K562 (cell line): ENCODE data around the gene SULT1B1. TPM values are rescaled to one million over a fixed set of nuclear protein-coding genes. Genes with fewer than 3 reads are reported as not detected.

Experiments used
- ATAC-seq: fragments of 200-7000 bp; cut with Tn5 transposase; 3 replicates; pipeline ENCODE4 v1.9.1; 2020; ENCODE audit warnings: moderate library complexity
- BruUV-seq: library from RNA; stranded (reverse); fragments of 400-500 nt; replicated peaks from 2 replicates; lab custom pipeline; 2021; lab: Mats Ljungman, UMichigan
- CTCF ChIA-PET: fragments of 300-600 bp; formaldehyde crosslinking; extraction: SDS; loops from one replicate; lab custom pipeline; 2021; ENCODE audit warnings: low intra/inter-chr PET ratio; lab: Yijun Ruan, JAX
- POLR2A ChIA-PET: fragments of 300-600, 350-650 bp; sonication (Branson Sonifier 250); formaldehyde crosslinking; extraction: SDS; loops from one replicate; lab custom pipeline; 2021; ENCODE audit warnings: antibody characterized with exemption, inconsistent platforms; lab: Yijun Ruan, JAX
- DNase-seq, 4 experiments: peaks; one replicate each; pipeline versions ENCODE4 v3.0.0 to v3.0.0-alpha.2; 2011 to 2018; ENCODE audit warnings: low spot score in 3 of 4, mixed read lengths in 3 of 4; ENCODE audit errors: extremely low read depth in 1 of 4
- FAIRE-seq: peaks from 2 replicates; lab custom pipeline; 2011; peaks lifted over from hg19 to GRCh38; lab: Jason Lieb, UNC
- H2AFZ ChIP-seq: 2 replicates; pipeline ENCODE4 v1.6.0; 2011; ENCODE audit warnings: low read depth, low read length, control low read depth, inconsistent platforms
- H3K27ac ChIP-seq: fragments of 200-600 bp; 3 replicates; pipeline ENCODE4 v1.8.0; 2011; ENCODE audit warnings: low read depth, mild to moderate bottlenecking, control low read depth, inconsistent platforms, low read length, moderate library complexity, mixed read lengths; ENCODE audit errors: extremely low read depth
- H3K27me3 ChIP-seq, 2 experiments: fragments of 300-600 bp in 1 of 2; 2 replicates in 1 of 2; 3 replicates in 1 of 2; pipeline versions ENCODE4 v1.6.0 to v1.8.0; 2011; ENCODE audit warnings: inconsistent platforms in 2 of 2, low read length in 2 of 2, mild to moderate bottlenecking in 1 of 2, mixed read lengths in 1 of 2, moderate library complexity in 1 of 2; ENCODE audit not compliant: control insufficient read depth in 2 of 2, insufficient read depth in 2 of 2
- H3K36me3 ChIP-seq: fragments of 300-600 bp; 3 replicates; pipeline ENCODE4 v1.8.0; 2011; ENCODE audit warnings: mild to moderate bottlenecking, low read length, inconsistent platforms; ENCODE audit not compliant: control insufficient read depth, insufficient read depth
- H3K4me1 ChIP-seq, 2 experiments: fragments of 200-600 bp in 1 of 2; replicated peaks in 1 of 2; 2 replicates in 1 of 2; 3 replicates in 1 of 2; pipeline versions ENCODE4 v1.5.1 to v1.8.0; 2011; ENCODE audit warnings: inconsistent platforms in 2 of 2, low read length in 2 of 2, mild to moderate bottlenecking in 1 of 2, mixed read lengths in 1 of 2, moderate library complexity in 1 of 2; ENCODE audit not compliant: control insufficient read depth in 2 of 2, insufficient read depth in 2 of 2
- H3K4me2 ChIP-seq: 2 replicates; pipeline ENCODE4 v1.6.1; 2011; ENCODE audit warnings: low read length, control low read depth, inconsistent platforms, mixed read lengths; ENCODE audit not compliant: insufficient read depth
- H3K4me3 ChIP-seq: fragments of 200-600 bp; sonication (generic), shearing (Covaris generic); 2 replicates; pipeline ENCODE4 v1.5.1; 2016; ENCODE audit warnings: control low read depth, inconsistent platforms
- H3K79me2 ChIP-seq: fragments of 200-600 bp; 3 replicates; pipeline ENCODE4 v1.8.0; 2011; ENCODE audit warnings: low read length, inconsistent platforms; ENCODE audit not compliant: control insufficient read depth, insufficient read depth
- H3K9ac ChIP-seq, 2 experiments: 2 replicates each; pipeline versions ENCODE4 v1.6.0 to v1.6.1; 2011; ENCODE audit warnings: low read depth in 2 of 2, low read length in 2 of 2, control low read depth in 1 of 2, inconsistent platforms in 1 of 2, mild to moderate bottlenecking in 1 of 2, mixed read lengths in 1 of 2; ENCODE audit not compliant: insufficient read depth in 1 of 2
- H3K9me1 ChIP-seq: one replicate; pipeline ENCODE4 v1.6.0; 2011; ENCODE audit warnings: inconsistent platforms, mild to moderate bottlenecking, low read length, moderate library complexity; ENCODE audit not compliant: control insufficient read depth, insufficient read depth
- H3K9me3 ChIP-seq: replicated peaks from 2 replicates; pipeline ENCODE4 v1.5.1; 2011; ENCODE audit warnings: low read depth, low read length, inconsistent platforms; ENCODE audit not compliant: control insufficient read depth, insufficient read depth
- H4K20me1 ChIP-seq: replicated peaks from 2 replicates; pipeline ENCODE4 v1.6.1; 2011; ENCODE audit warnings: low read length, inconsistent platforms, mixed read lengths; ENCODE audit not compliant: control insufficient read depth, insufficient read depth
- CBX3 ChIP-seq, 2 experiments: IDR thresholded peaks; 1 replicate in 1 of 2; 2 replicates in 1 of 2; pipeline ENCODE4 v1.6.1; 2012; ENCODE audit warnings: inconsistent platforms in 2 of 2, low read length in 2 of 2, borderline replicate concordance in 1 of 2, control low read depth in 1 of 2
- GATA2 ChIP-seq: sonication (generic); formaldehyde crosslinking; IDR thresholded peaks from 2 replicates; pipeline ENCODE4 v1.4.0; 2020; ENCODE audit warnings: mild to moderate bottlenecking, missing genetic modification reagents
- KAT7 ChIP-seq: sonication (generic); formaldehyde crosslinking; IDR thresholded peaks from 2 replicates; pipeline ENCODE4 v1.8.0; 2022; ENCODE audit warnings: missing genetic modification reagents, mild to moderate bottlenecking, borderline replicate concordance
- MTA3 ChIP-seq: fragments of 450-650 bp; formaldehyde crosslinking; IDR thresholded peaks from 2 replicates; pipeline ENCODE4 v1.6.1; 2017; ENCODE audit warnings: mild to moderate bottlenecking, borderline replicate concordance
- POLR2A ChIP-seq: fragments of 450-650 bp; conservative IDR thresholded peaks from 2 replicates; pipeline ENCODE4 v1.6.1; 2016
- SMARCA4 ChIP-seq: fragments of 450-650 bp; IDR thresholded peaks from 2 replicates; pipeline ENCODE4 v1.6.1; 2016
- TBL1XR1 ChIP-seq, 2 experiments: IDR thresholded peaks; 2 replicates each; pipeline ENCODE4 v1.6.1; 2012; ENCODE audit warnings: improper control_type of control experiment in 2 of 2, low read length in 2 of 2, mild to moderate bottlenecking in 1 of 2
- ZKSCAN1 ChIP-seq: fragments of 150-350 bp; IDR thresholded peaks from 2 replicates; pipeline ENCODE4 v1.6.1; 2016; ENCODE audit warnings: low read depth, low read length
- ZNF23 ChIP-seq: fragments of 250-450 bp; sonication (Bioruptor Pico); IDR thresholded peaks from 2 replicates; pipeline ENCODE4 v1.4.0; 2020; ENCODE audit warnings: mild to moderate bottlenecking
- ZNF354B ChIP-seq: fragments of 250-450 bp; sonication (Bioruptor Pico); IDR thresholded peaks from 2 replicates; pipeline ENCODE4 v1.4.0; 2020
- WGBS: fragments of 100-300 bp; shearing (Covaris generic); methylation state at CpG from one replicate; pipeline ENCODE4 v1.1.6; 2016; ENCODE audit warnings: low coverage, mixed read lengths; ENCODE audit not compliant: insufficient coverage; ENCODE audit errors: missing lambda C conversion rate; 5-methylcytosine and 5-hydroxymethylcytosine counted together
- in situ Hi-C: fragments of 300-500 bp; cut with MboI; formaldehyde crosslinking; loops from 4 replicates; pipeline ENCODE4 v1.15.0; 2018; ENCODE audit warnings: inconsistent platforms, mixed read lengths
- intact Hi-C: fragments of 100-400 bp; cut with micrococcal nuclease; formaldehyde crosslinking; loops from 2 replicates; pipeline ENCODE4 v1.14.2; 2022
- polyA plus RNA-seq, 8 experiments: library from polyadenylated mRNA; depleted of rRNA in 4 of 8; stranded (reverse) in 5 of 8; unstranded in 3 of 8; fragments of >200 nt; fragmentation: Nextera tagmentation in 2 of 8; fragmentation: Illumina TruSeq in 1 of 8; extraction: Ambion mirVana in 2 of 8; extraction: Trizol in 1 of 8; gene quantifications; 2 replicates each; pipeline versions ENCODE4 v1.2.1 to v1.2.3, GENCODE V29; 2011 to 2014; ENCODE audit warnings: inconsistent platforms in 1 of 8, missing spikeins in 1 of 8
- total RNA-seq, 7 experiments: library from RNA; depleted of rRNA in 6 of 7; stranded (reverse); fragments of >200 nt in 6 of 7; fragmentation: Illumina TruSeq in 2 of 7; extraction: Trizol in 2 of 7; gene quantifications; 2 replicates each; pipeline versions ENCODE4 v1.2.1 to v1.2.3, GENCODE V29; 2011 to 2021; ENCODE audit warnings: low replicate concordance in 1 of 7
- TF ChIP-seq, protein P1 (sequence below): sonication (generic); formaldehyde crosslinking; IDR thresholded peaks from 2 replicates; pipeline ENCODE4 v1.9.0; 2022; ENCODE audit warnings: mild to moderate bottlenecking, missing genetic modification reagents
- TF ChIP-seq, protein P2 (sequence below): fragments of 250-450 bp; sonication (Bioruptor Pico); IDR thresholded peaks from 2 replicates; pipeline ENCODE4 v1.5.0; 2021
- TF ChIP-seq, protein P3 (sequence below), 2 experiments: fragments of 150-350 bp in 1 of 2; IDR thresholded peaks; 2 replicates each; pipeline ENCODE4 v1.6.1; 2012 to 2016; ENCODE audit warnings: low read depth in 2 of 2, low read length in 2 of 2, mild to moderate bottlenecking in 1 of 2, moderate library complexity in 1 of 2
- TF ChIP-seq, protein P4 (sequence below): fragments of 450-650 bp; IDR thresholded peaks from 2 replicates; pipeline ENCODE4 v1.6.1; 2014; ENCODE audit warnings: low read depth, mild to moderate bottlenecking, moderate library complexity, borderline replicate concordance
- TF ChIP-seq, protein P5 (sequence below): fragments of 450-650 bp; formaldehyde crosslinking; IDR thresholded peaks from 2 replicates; pipeline ENCODE4 v1.4.0; 2022; ENCODE audit warnings: mild to moderate bottlenecking, moderate library complexity

SULT1B1 gene
- total and polyA plus RNA-seq, 9 of the 15 experiments (the other 6 are each of a cell fraction or from before 2014, with no cell fraction given): under 0.01 TPM; not detected in 8

DNA sequence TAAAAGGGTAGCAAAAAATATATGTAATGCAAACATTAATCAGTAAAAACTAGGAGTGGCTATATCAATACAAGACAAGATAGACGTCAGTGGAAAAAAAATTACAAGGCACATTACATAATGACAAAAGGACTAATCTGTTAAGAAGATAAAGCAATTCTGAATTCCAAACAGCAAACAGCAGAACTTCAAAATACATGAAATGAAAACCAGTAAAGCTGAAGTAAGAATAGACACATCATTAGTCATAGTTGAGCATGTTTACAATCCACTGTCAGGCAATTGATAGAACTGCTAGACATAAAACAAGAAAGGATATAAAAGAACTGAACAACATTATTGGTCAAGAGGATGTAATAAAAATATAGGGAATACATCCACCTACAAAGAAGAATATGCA is 12.2 kb downstream of the SULT1B1 start (continued):
- TF ChIP-seq, protein P1, sequence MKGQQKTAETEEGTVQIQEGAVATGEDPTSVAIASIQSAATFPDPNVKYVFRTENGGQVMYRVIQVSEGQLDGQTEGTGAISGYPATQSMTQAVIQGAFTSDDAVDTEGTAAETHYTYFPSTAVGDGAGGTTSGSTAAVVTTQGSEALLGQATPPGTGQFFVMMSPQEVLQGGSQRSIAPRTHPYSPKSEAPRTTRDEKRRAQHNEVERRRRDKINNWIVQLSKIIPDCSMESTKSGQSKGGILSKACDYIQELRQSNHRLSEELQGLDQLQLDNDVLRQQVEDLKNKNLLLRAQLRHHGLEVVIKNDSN: no peak
- TF ChIP-seq TBL1XR1 (IDR thresholded peaks at IDR 0.05; ENCODE audit: low read length in 2 of 2) (no peak), ZKSCAN1 (no peak), CBX3 (IDR thresholded peaks at IDR 0.05; ENCODE audit: borderline replicate concordance in 1 of 2, low read length in 2 of 2) (no peak), ZNF354B (CRISPR knock-in tag) (no peak), GATA2 (no peak)
- TF ChIP-seq, protein P2, sequence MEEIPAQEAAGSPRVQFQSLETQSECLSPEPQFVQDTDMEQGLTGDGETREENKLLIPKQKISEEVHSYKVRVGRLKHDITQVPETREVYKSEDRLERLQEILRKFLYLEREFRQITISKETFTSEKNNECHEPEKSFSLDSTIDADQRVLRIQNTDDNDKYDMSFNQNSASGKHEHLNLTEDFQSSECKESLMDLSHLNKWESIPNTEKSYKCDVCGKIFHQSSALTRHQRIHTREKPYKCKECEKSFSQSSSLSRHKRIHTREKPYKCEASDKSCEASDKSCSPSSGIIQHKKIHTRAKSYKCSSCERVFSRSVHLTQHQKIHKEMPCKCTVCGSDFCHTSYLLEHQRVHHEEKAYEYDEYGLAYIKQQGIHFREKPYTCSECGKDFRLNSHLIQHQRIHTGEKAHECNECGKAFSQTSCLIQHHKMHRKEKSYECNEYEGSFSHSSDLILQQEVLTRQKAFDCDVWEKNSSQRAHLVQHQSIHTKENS (CRISPR knock-in tag): no peak
- TF ChIP-seq, all 486 proteins: peak for 0

DNA sequence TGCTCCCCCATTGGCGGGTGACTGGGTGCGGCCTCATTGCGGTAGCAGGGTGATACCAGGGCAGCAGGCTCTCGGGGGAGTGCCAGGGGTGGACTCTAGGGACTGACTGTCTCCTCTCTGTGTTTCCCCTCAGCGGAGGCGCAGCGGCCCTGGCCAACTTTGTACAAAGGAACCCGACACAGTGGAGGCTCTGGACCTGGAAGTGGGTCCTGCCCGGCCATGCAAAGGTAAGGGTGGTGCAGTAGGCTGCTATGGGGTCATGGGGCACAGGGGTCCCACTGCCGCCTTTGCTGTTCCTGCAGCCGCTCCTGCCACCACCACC is 16.3 kb downstream of the SULT1B1 start:
- no peaks in the 10 kb centered on the region for H3K27me3 ChIP-seq
- H3K9ac ChIP-seq: no peak overlapping the region
- intact Hi-C loops: no loop called here
- CTCF ChIA-PET: no interaction called here
- WGBS: 1% methylated on average over 11 of the region's 11 CpGs
- H4K20me1 ChIP-seq: no peaks in the 10 kb centered on the region
- no peak overlapping the region for H3K4me2 ChIP-seq
- H3K79me2 ChIP-seq: no peaks in the 10 kb centered on the region
- no TSS peak for BruUV-seq
- ATAC-seq (no peak), DNase-seq (no peak), FAIRE-seq (no peak)
- H3K36me3 ChIP-seq: no peaks in the 10 kb centered on the region
- H3K9me1 ChIP-seq: no peaks in the 10 kb centered on the region
- no peak overlapping the region for H2AFZ ChIP-seq
- POLR2A ChIA-PET: no interaction called here
- no peaks in the 10 kb centered on the region for H3K4me1 ChIP-seq
- H3K9me3 ChIP-seq: no peaks in the 10 kb centered on the region; the same call in 1 of the 2 replicates
- H3K4me3 ChIP-seq: no peak overlapping the region
- no peak overlapping the region for H3K27ac ChIP-seq
- in situ Hi-C loops: no loop called here
- no peak for TF ChIP-seq SMARCA4
- no peak for TF ChIP-seq POLR2A
- TF ChIP-seq KAT7: no peak
- TF ChIP-seq, protein P3, sequence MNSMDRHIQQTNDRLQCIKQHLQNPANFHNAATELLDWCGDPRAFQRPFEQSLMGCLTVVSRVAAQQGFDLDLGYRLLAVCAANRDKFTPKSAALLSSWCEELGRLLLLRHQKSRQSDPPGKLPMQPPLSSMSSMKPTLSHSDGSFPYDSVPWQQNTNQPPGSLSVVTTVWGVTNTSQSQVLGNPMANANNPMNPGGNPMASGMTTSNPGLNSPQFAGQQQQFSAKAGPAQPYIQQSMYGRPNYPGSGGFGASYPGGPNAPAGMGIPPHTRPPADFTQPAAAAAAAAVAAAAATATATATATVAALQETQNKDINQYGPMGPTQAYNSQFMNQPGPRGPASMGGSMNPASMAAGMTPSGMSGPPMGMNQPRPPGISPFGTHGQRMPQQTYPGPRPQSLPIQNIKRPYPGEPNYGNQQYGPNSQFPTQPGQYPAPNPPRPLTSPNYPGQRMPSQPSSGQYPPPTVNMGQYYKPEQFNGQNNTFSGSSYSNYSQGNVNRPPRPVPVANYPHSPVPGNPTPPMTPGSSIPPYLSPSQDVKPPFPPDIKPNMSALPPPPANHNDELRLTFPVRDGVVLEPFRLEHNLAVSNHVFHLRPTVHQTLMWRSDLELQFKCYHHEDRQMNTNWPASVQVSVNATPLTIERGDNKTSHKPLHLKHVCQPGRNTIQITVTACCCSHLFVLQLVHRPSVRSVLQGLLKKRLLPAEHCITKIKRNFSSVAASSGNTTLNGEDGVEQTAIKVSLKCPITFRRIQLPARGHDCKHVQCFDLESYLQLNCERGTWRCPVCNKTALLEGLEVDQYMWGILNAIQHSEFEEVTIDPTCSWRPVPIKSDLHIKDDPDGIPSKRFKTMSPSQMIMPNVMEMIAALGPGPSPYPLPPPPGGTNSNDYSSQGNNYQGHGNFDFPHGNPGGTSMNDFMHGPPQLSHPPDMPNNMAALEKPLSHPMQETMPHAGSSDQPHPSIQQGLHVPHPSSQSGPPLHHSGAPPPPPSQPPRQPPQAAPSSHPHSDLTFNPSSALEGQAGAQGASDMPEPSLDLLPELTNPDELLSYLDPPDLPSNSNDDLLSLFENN (IDR thresholded peaks at IDR 0.05; ENCODE audit: low read depth in 2 of 2, low read length in 2 of 2): no peak
- TF ChIP-seq, protein P4, sequence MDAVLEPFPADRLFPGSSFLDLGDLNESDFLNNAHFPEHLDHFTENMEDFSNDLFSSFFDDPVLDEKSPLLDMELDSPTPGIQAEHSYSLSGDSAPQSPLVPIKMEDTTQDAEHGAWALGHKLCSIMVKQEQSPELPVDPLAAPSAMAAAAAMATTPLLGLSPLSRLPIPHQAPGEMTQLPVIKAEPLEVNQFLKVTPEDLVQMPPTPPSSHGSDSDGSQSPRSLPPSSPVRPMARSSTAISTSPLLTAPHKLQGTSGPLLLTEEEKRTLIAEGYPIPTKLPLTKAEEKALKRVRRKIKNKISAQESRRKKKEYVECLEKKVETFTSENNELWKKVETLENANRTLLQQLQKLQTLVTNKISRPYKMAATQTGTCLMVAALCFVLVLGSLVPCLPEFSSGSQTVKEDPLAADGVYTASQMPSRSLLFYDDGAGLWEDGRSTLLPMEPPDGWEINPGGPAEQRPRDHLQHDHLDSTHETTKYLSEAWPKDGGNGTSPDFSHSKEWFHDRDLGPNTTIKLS: no peak
- TF ChIP-seq MTA3: no peak
- TF ChIP-seq, protein P5, sequence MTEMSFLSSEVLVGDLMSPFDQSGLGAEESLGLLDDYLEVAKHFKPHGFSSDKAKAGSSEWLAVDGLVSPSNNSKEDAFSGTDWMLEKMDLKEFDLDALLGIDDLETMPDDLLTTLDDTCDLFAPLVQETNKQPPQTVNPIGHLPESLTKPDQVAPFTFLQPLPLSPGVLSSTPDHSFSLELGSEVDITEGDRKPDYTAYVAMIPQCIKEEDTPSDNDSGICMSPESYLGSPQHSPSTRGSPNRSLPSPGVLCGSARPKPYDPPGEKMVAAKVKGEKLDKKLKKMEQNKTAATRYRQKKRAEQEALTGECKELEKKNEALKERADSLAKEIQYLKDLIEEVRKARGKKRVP (CRISPR knock-in tag): no peak
- no peak for TF ChIP-seq ZNF23 (CRISPR knock-in tag)
- TF ChIP-seq, all 486 proteins: peak for 0
